Endothelial cell of umbilical vein (primary cell): Measurements from ENCODE around the gene RAI1. TPM values are rescaled to one million over a fixed set of nuclear protein-coding genes. Genes with fewer than 3 reads are reported as not detected.

Source experiments
- BruUV-seq: library from RNA; stranded (reverse); fragments of 400-500 nt; replicated peaks from 2 replicates; lab custom pipeline; 2021; lab: Mats Ljungman, UMichigan
- CTCF ChIA-PET: fragments of 300-600, 350-600 bp; sonication (Branson Sonifier 250); formaldehyde crosslinking; loops from one replicate; lab custom pipeline; 2021; ENCODE audit warnings: antibody characterized with exemption, inconsistent platforms; lab: Charles Lee
- POLR2A ChIA-PET: fragments of 300-600, 350-600 bp; sonication (Branson Sonifier 250); formaldehyde crosslinking; loops from one replicate; lab custom pipeline; 2021; ENCODE audit warnings: antibody characterized with exemption, inconsistent platforms; lab: Charles Lee
- DNase-seq: peaks from one replicate; pipeline ENCODE4 v3.0.0-alpha.2; 2011; ENCODE audit warnings: low read depth, low spot score
- FAIRE-seq: peaks from 2 replicates; lab custom pipeline; 2011; peaks lifted over from hg19 to GRCh38; lab: Jason Lieb, UNC
- H2AFZ ChIP-seq: 2 replicates; pipeline ENCODE4 v1.6.0; 2012; ENCODE audit warnings: low read depth, low read length, control low read depth, inconsistent platforms
- H3K27ac ChIP-seq: 2 replicates; pipeline ENCODE4 v1.5.1; 2011; ENCODE audit warnings: low read depth, mild to moderate bottlenecking, control low read depth, low read length, moderate library complexity; ENCODE audit not compliant: insufficient read depth
- H3K27me3 ChIP-seq, 2 experiments: 2 replicates each; pipeline versions ENCODE4 v1.6.0 to v1.6.1; 2011; ENCODE audit warnings: low read length in 2 of 2, mixed read lengths in 1 of 2; ENCODE audit not compliant: control insufficient read depth in 2 of 2, insufficient read depth in 2 of 2
- H3K36me3 ChIP-seq, 2 experiments: 2 replicates in 1 of 2; 3 replicates in 1 of 2; pipeline ENCODE4 v1.5.1; 2011; ENCODE audit warnings: low read length in 2 of 2, mild to moderate bottlenecking in 1 of 2, moderate library complexity in 1 of 2; ENCODE audit not compliant: control insufficient read depth in 2 of 2, insufficient read depth in 2 of 2; ENCODE audit errors: extremely low read depth in 1 of 2
- H3K4me1 ChIP-seq: 3 replicates; pipeline ENCODE4 v1.5.1; 2011; ENCODE audit warnings: mild to moderate bottlenecking, low read length; ENCODE audit not compliant: control insufficient read depth, insufficient read depth; ENCODE audit errors: extremely low read depth
- H3K4me2 ChIP-seq: 2 replicates; pipeline ENCODE4 v1.6.1; 2011; ENCODE audit warnings: low read length, control low read depth, mixed read lengths; ENCODE audit not compliant: insufficient read depth
- H3K4me3 ChIP-seq, 3 experiments: fragments of 200-600 bp in 1 of 3; sonication (generic), shearing (Covaris generic) in 1 of 3; replicated peaks in 1 of 3; 2 replicates each; pipeline ENCODE4 v1.5.1; 2011 to 2016; ENCODE audit warnings: control low read depth in 3 of 3, low read length in 3 of 3, mild to moderate bottlenecking in 2 of 3, inconsistent platforms in 1 of 3, low read depth in 1 of 3, moderate library complexity in 1 of 3; ENCODE audit not compliant: insufficient read depth in 1 of 3
- H3K79me2 ChIP-seq: 2 replicates; pipeline ENCODE4 v1.6.0; 2012; ENCODE audit warnings: low read length, inconsistent platforms; ENCODE audit not compliant: control insufficient read depth, insufficient read depth
- H3K9ac ChIP-seq: replicated peaks from 2 replicates; pipeline ENCODE3; 2011; ENCODE audit warnings: low read length, control low read depth; ENCODE audit not compliant: insufficient read depth; ENCODE audit errors: extremely low read depth
- H3K9me1 ChIP-seq: replicated peaks from 3 replicates; pipeline ENCODE4 v1.6.0; 2011; ENCODE audit warnings: mild to moderate bottlenecking, low read length; ENCODE audit not compliant: control insufficient read depth, insufficient read depth; ENCODE audit errors: extremely low read depth
- H3K9me3 ChIP-seq: replicated peaks from 2 replicates; pipeline ENCODE4 v1.5.1; 2012; ENCODE audit warnings: low read length, inconsistent platforms; ENCODE audit not compliant: control insufficient read depth, insufficient read depth
- H4K20me1 ChIP-seq: replicated peaks from 2 replicates; pipeline ENCODE3; 2011; ENCODE audit warnings: mild to moderate bottlenecking, low read length; ENCODE audit not compliant: control insufficient read depth, insufficient read depth; ENCODE audit errors: extremely low read depth
- EZH2 ChIP-seq: IDR thresholded peaks from 2 replicates; pipeline ENCODE4 v1.6.1; 2012; ENCODE audit warnings: borderline replicate concordance, low read depth, mild to moderate bottlenecking, moderate library complexity, low read length, inconsistent platforms; ENCODE audit not compliant: severe bottlenecking
- FOS ChIP-seq: IDR thresholded peaks from 2 replicates; pipeline ENCODE4 v1.6.1; 2011; ENCODE audit warnings: mild to moderate bottlenecking, low read length, moderate library complexity, borderline replicate concordance; ENCODE audit not compliant: insufficient read depth
- GATA2 ChIP-seq: IDR thresholded peaks from 2 replicates; pipeline ENCODE4 v1.7.0; 2011; ENCODE audit warnings: low read depth, mild to moderate bottlenecking, moderate library complexity, mixed read lengths, low read length; ENCODE audit not compliant: insufficient read length, insufficient read depth
- JUN ChIP-seq: IDR thresholded peaks from 2 replicates; pipeline ENCODE4 v1.6.1; 2011; ENCODE audit warnings: borderline replicate concordance, low read depth; ENCODE audit not compliant: insufficient read length, insufficient read depth
- MYC ChIP-seq: IDR thresholded peaks from one replicate; pipeline ENCODE4 v1.6.1; 2011; ENCODE audit warnings: mild to moderate bottlenecking, low read depth, low read length
- POLR2A ChIP-seq: IDR thresholded peaks from 2 replicates; pipeline ENCODE4 v1.6.1; 2012; ENCODE audit warnings: low read depth, mild to moderate bottlenecking, control low read depth, low read length
- POLR2AphosphoS5 ChIP-seq: IDR thresholded peaks from 2 replicates; pipeline ENCODE4 v1.6.1; 2012; ENCODE audit warnings: low read depth, mild to moderate bottlenecking, control low read depth, low read length, moderate library complexity; ENCODE audit not compliant: insufficient read depth
- dilution Hi-C: fragments of 300-500 bp; cut with MboI; formaldehyde crosslinking; loops from one replicate; pipeline ENCODE4 v1.15.0; 2019; ENCODE audit warnings: low sequenced_read_pairs; ENCODE audit not compliant: extremely low pct_ligation_motif_present
- intact Hi-C: fragments of 100-400 bp; cut with micrococcal nuclease; formaldehyde crosslinking; loops from one replicate; pipeline ENCODE4 v1.10.0; 2022
- polyA plus RNA-seq, 4 experiments: library from polyadenylated mRNA; depleted of rRNA in 3 of 4; stranded (reverse) in 3 of 4; unstranded in 1 of 4; fragments of >200 nt; gene quantifications; 2 replicates each; pipeline versions ENCODE4 v1.2.1 to v1.2.3, GENCODE V29; 2011 to 2012; ENCODE audit warnings: missing spikeins in 1 of 4
- total RNA-seq: library from RNA; stranded (reverse); gene quantifications from 2 replicates; pipeline ENCODE4 v1.2.3, GENCODE V29; 2021
- TF ChIP-seq, protein P1 (sequence below), 2 donors: IDR thresholded peaks; 1 replicate in 1 of 2; 2 replicates in 1 of 2; pipeline ENCODE4 v1.5.1; 2011; ENCODE audit warnings: low read length in 2 of 2, mild to moderate bottlenecking in 2 of 2, moderate library complexity in 2 of 2, control low read depth in 1 of 2, inconsistent platforms in 1 of 2, low read depth in 1 of 2; ENCODE audit not compliant: insufficient read depth in 1 of 2; ENCODE audit errors: extremely low read depth in 1 of 2
- TF ChIP-seq, protein P2 (sequence below): IDR thresholded peaks from 2 replicates; pipeline ENCODE4 v1.6.1; 2011; ENCODE audit not compliant: insufficient read depth, insufficient read length

The RAI1 gene
- total and polyA plus RNA-seq, 2 donors (not counting 3 experiments of a cell fraction or from before 2014, with no cell fraction given), result 7.8 to 43.3 TPM

GRCh38 chr17:17702449-17703139 is 21.3 kb downstream of the RAI1 start:
- H4K20me1 ChIP-seq, result peaks cover 2% of the 10 kb centered on the region

DNA sequence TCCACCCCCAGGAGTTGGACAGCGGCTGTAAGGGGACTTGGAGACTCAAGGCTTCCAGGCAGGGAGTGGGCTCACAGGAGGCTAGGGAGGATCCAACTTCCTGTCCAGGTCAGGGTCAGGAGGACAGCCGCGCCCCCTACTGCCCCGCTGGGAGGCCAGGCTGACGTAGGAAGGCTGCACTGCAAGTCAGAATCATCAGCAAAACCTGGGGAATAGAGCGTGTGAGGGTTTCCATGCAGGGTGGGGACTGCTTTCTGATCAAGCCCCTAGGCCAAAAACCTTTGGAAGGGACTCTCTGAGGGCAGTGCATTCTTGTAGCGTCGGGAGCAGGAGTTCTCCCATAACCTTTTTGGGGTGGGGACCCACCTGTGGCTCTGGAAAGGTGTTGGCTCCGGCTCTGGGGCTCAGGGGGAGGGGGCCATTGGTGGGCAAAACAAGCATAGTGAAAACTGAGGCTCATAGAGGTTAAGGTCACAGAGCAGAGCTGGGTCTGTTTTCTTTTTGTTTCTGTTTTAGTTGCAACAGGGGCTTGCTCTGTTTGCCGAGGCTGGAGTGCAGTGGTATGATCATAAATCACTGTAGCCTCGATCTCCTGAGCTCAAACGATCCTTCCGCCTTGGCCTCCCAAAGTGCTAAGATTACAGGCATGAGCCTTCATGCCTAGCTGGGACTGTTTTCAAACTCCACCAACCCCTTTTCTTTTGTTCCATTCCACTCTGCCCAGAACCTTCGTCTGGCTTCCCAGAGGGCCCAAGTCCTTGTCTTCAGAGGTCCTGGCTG is 22.1 kb downstream of the RAI1 start:
- Histone ChIP-seq H3K4me1 (peaks cover 9% of the 10 kb centered on the region), H3K27ac (no peak overlapping the region), H3K4me2 (no peak overlapping the region), H3K9me1 (no peaks in the 10 kb centered on the region), H3K36me3 (no peaks in the 10 kb centered on the region), H3K9ac (no peak overlapping the region), H2AFZ (no peak overlapping the region), H4K20me1 (peaks cover 2% of the 10 kb centered on the region), H3K4me3 (no peak overlapping the region), H3K79me2 (peaks cover 62% of the 10 kb centered on the region), H3K27me3 (no peaks in the 10 kb centered on the region), H3K9me3 (no peaks in the 10 kb centered on the region)
- DNase-seq, result peak; percentile 20
- CTCF ChIA-PET, result no interaction called here
- intact Hi-C loops, result no loop called here
- dilution Hi-C loops, result no loop called here
- TF ChIP-seq, protein P1, sequence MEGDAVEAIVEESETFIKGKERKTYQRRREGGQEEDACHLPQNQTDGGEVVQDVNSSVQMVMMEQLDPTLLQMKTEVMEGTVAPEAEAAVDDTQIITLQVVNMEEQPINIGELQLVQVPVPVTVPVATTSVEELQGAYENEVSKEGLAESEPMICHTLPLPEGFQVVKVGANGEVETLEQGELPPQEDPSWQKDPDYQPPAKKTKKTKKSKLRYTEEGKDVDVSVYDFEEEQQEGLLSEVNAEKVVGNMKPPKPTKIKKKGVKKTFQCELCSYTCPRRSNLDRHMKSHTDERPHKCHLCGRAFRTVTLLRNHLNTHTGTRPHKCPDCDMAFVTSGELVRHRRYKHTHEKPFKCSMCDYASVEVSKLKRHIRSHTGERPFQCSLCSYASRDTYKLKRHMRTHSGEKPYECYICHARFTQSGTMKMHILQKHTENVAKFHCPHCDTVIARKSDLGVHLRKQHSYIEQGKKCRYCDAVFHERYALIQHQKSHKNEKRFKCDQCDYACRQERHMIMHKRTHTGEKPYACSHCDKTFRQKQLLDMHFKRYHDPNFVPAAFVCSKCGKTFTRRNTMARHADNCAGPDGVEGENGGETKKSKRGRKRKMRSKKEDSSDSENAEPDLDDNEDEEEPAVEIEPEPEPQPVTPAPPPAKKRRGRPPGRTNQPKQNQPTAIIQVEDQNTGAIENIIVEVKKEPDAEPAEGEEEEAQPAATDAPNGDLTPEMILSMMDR (IDR thresholded peaks at IDR 0.05; ENCODE audit: extremely low read depth in 1 of 2, insufficient read depth in 1 of 2, low read depth in 1 of 2, low read length in 2 of 2), result no peak
- TF ChIP-seq GATA2, result no peak
- TF ChIP-seq POLR2AphosphoS5, result no peak
- TF ChIP-seq MYC, result no peak
- TF ChIP-seq EZH2, result no peak
- TF ChIP-seq, protein P2, sequence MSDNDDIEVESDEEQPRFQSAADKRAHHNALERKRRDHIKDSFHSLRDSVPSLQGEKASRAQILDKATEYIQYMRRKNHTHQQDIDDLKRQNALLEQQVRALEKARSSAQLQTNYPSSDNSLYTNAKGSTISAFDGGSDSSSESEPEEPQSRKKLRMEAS, result no peak
- no peak for TF ChIP-seq JUN
- TF ChIP-seq FOS, result no peak
- no peak for TF ChIP-seq POLR2A
- no TSS peak for BruUV-seq
- POLR2A ChIA-PET, result no interaction called here
- no peak for FAIRE-seq

More at GRCh38 chr17:17702449-17703139, 21.3 kb downstream of the RAI1 start:
- H3K36me3 ChIP-seq, result no peaks in the 10 kb centered on the region
- H3K4me3 ChIP-seq, result no peak overlapping the region
- H3K9ac ChIP-seq, result no peak overlapping the region
- no peaks in the 10 kb centered on the region for H3K9me1 ChIP-seq
- BruUV-seq, result no TSS peak
- no peak for DNase-seq
- no peak overlapping the region for H3K27ac ChIP-seq
- TF ChIP-seq, protein P2, result no peak
- ChIA-PET CTCF (interaction anchor here (0.7 to 1.1 kb wide), 3 partner anchors 9 to 72 kb away, joined by 3 to 4 read pairs (median 4); no protein-coding TSS in a partner anchor), POLR2A (no interaction called here)
- no peaks in the 10 kb centered on the region for H3K9me3 ChIP-seq
- H2AFZ ChIP-seq, result no peak overlapping the region
- FAIRE-seq, result no peak
- intact Hi-C loops (no loop called here), dilution Hi-C loops (no loop called here)
- H3K27me3 ChIP-seq, result no peaks in the 10 kb centered on the region
- H3K4me2 ChIP-seq, result no peak overlapping the region
- peaks cover 69% of the 10 kb centered on the region for H3K79me2 ChIP-seq
- peaks cover 9% of the 10 kb centered on the region for H3K4me1 ChIP-seq
